Naive B cell (primary cell): Measurements from ENCODE around the gene RND2. TPM values are rescaled to one million over a fixed set of nuclear protein-coding genes. Genes with fewer than 3 reads are reported as not detected.
A peak's percentile ranks its signal among the peaks of the same experiment; 100 is the strongest.

ENCODE experiments used
- ATAC-seq, 2 donors: fragments of 150-1000 bp; cut with Tn5 transposase; 2 replicates each; pipeline ENCODE4 v1.10.0; 2021; ENCODE audit warnings: low read depth in 2 of 2, mild to moderate bottlenecking in 2 of 2, moderate library complexity in 2 of 2
- DNase-seq: peaks from one replicate; pipeline ENCODE4 v3.0.0; 2022
- H3K27ac Mint-ChIP-seq, 6 donors: one replicate each; pipeline ENCODE4 v1.8.0; 2020 to 2022; ENCODE audit warnings: mild to moderate bottlenecking in 6 of 6, mixed read lengths in 6 of 6, moderate library complexity in 5 of 6, inconsistent platforms in 2 of 6
- H3K27me3 Mint-ChIP-seq, 3 donors: one replicate each; pipeline ENCODE4 v1.8.0; 2021 to 2022; ENCODE audit warnings: mixed read lengths in 3 of 3, mild to moderate bottlenecking in 1 of 3
- H3K36me3 Mint-ChIP-seq, 2 donors: one replicate each; pipeline ENCODE4 v1.8.0; 2020 to 2022; ENCODE audit warnings: mixed read lengths in 2 of 2, inconsistent platforms in 1 of 2, mild to moderate bottlenecking in 1 of 2
- H3K4me1 Mint-ChIP-seq, 3 donors: one replicate each; pipeline ENCODE4 v1.8.0; 2020 to 2022; ENCODE audit warnings: mixed read lengths in 3 of 3, inconsistent platforms in 1 of 3, mild to moderate bottlenecking in 1 of 3, moderate library complexity in 1 of 3
- H3K4me3 Mint-ChIP-seq, 8 donors: one replicate each; pipeline ENCODE4 v1.8.0; 2020 to 2022; ENCODE audit warnings: mild to moderate bottlenecking in 8 of 8, mixed read lengths in 8 of 8, moderate library complexity in 8 of 8, inconsistent platforms in 2 of 8
- H3K9me3 Mint-ChIP-seq, 7 donors: one replicate each; pipeline ENCODE4 v1.8.0; 2020 to 2022; ENCODE audit warnings: mixed read lengths in 7 of 7, mild to moderate bottlenecking in 5 of 7, inconsistent platforms in 2 of 7, moderate library complexity in 1 of 7
- polyA plus RNA-seq, 6 donors: library from polyadenylated mRNA; unstranded; fragments of 300-500 nt; fragmentation: Illumina TruSeq; gene quantifications; one replicate each; pipeline ENCODE4 v1.2.3, GENCODE V29; 2021; ENCODE audit warnings: low read depth in 6 of 6

The RND2 gene
- polyA plus RNA-seq, 6 donors from 2014 or later, result 0.11 to 0.30 (median 0.22) TPM; not detected in 1

GRCh38 chr17:43025766-43026537 lies 921 bp downstream of the RND2 start:
- no peaks in the 10 kb centered on the region for H3K27me3 Mint-ChIP-seq
- H3K36me3 Mint-ChIP-seq, result no peaks in the 10 kb centered on the region
- H3K27ac Mint-ChIP-seq, result peak overlapping the region in 5 of 6 donors; percentile 27 to 95 (median 73)
- peak overlapping the region; percentile 52 to 85 (median 80) for H3K4me3 Mint-ChIP-seq
- ATAC-seq, result no peak
- H3K9me3 Mint-ChIP-seq, result no peaks in the 10 kb centered on the region
- H3K4me1 Mint-ChIP-seq, result peaks cover 19 to 24% (median 20%) of the 10 kb centered on the region in 3 donors
- DNase-seq, result no peak

- ATAC-seq (no peak), DNase-seq (no peak)
- Mint-ChIP-seq H3K36me3 (no peaks in the 10 kb centered on the region), H3K9me3 (no peaks in the 10 kb centered on the region), H3K27ac (peak overlapping the region in 4 of 6 donors; percentile 27 to 85 (median 70)), H3K27me3 (no peaks in the 10 kb centered on the region), H3K4me1 (peaks cover 15 to 19% (median 16%) of the 10 kb centered on the region in 3 donors), H3K4me3 (peak overlapping the region in 7 of 8 donors; percentile 16 to 75 (median 53))
Observed at GRCh38 chr17:43026595-43026994, 1.6 kb downstream of the RND2 start.

- DNase-seq (no peak), ATAC-seq (no peak)
- Mint-ChIP-seq H3K27me3 (no peaks in the 10 kb centered on the region), H3K9me3 (no peaks in the 10 kb centered on the region), H3K27ac (peak overlapping the region in 3 of 6 donors; percentile 58 to 88 (median 85)), H3K4me3 (peak overlapping the region in 2 of 8 donors; percentile 22 to 75), H3K36me3 (no peaks in the 10 kb centered on the region), H3K4me1 (peaks cover 15 to 16% (median 16%) of the 10 kb centered on the region in 3 donors)
Observed at GRCh38 chr17:43027091-43028032, 2.3 kb downstream of the RND2 start.

GRCh38 chr17:43028221-43028861 lies 3.3 kb downstream of the RND2 start:
- ATAC-seq (no peak), DNase-seq (no peak)
- Mint-ChIP-seq H3K27me3 (no peaks in the 10 kb centered on the region), H3K9me3 (no peaks in the 10 kb centered on the region), H3K27ac (peak overlapping the region in 2 of 6 donors; percentile 58 to 77), H3K4me3 (peak overlapping the region in 1 of 8 donors; percentile 32), H3K4me1 (peaks cover 15 to 16% (median 16%) of the 10 kb centered on the region in 3 donors), H3K36me3 (no peaks in the 10 kb centered on the region)

DNA sequence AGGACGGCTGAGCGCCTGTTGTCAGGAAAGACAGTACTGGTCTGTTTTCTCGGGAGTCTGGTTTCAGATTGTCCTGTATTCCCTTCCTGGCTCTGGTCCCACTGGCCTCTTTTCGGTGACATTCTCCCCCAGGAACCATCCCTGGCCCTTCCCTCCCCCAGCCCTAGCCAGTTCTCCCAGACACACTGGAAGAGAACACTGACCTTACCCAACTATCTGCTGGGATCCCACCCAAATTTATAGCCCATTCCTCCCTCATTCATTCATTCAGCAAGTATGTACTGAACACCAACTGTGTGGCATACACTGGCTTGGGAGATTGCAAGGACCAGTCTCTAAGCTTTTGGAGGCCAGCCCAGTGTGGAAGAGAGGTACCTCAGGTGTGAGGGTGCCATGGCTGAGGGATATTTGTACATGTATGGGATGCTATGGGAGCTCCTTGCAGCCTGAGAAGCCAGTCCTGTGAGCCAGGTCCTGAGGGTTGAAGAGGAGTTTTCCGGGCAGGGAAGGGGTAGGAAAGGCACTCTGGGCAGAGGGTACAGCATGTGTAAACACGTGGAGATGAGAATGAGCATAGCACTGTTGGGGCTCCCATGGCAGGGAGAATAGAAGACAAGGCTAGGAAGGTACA lies 5.2 kb downstream of the RND2 start:
- Mint-ChIP-seq H3K4me1 (peaks cover 4 to 8% (median 7%) of the 10 kb centered on the region in 3 donors), H3K36me3 (no peaks in the 10 kb centered on the region), H3K27ac (peak overlapping the region in 2 of 6 donors; percentile 63), H3K4me3 (no peak overlapping the region), H3K9me3 (no peaks in the 10 kb centered on the region), H3K27me3 (no peaks in the 10 kb centered on the region)
- DNase-seq (no peak), ATAC-seq (no peak)

GRCh38 chr17:43031666-43032065 lies 6.6 kb downstream of the RND2 start:
- ATAC-seq, result no peak
- H3K27ac Mint-ChIP-seq, result no peak overlapping the region
- H3K4me3 Mint-ChIP-seq, result no peak overlapping the region
- no peaks in the 10 kb centered on the region for H3K36me3 Mint-ChIP-seq
- H3K27me3 Mint-ChIP-seq, result no peaks in the 10 kb centered on the region
- no peak for DNase-seq
- H3K4me1 Mint-ChIP-seq, result peaks cover 0 to 4% (median 0%) of the 10 kb centered on the region in 3 donors
- H3K9me3 Mint-ChIP-seq, result no peaks in the 10 kb centered on the region

GRCh38 chr17:43033948-43034881 lies 9.2 kb downstream of the RND2 start:
- no peaks in the 10 kb centered on the region for H3K27me3 Mint-ChIP-seq
- no peak for ATAC-seq
- no peak overlapping the region for H3K27ac Mint-ChIP-seq
- no peak for DNase-seq
- H3K4me3 Mint-ChIP-seq, result no peak overlapping the region
- no peaks in the 10 kb centered on the region for H3K36me3 Mint-ChIP-seq
- H3K9me3 Mint-ChIP-seq, result no peaks in the 10 kb centered on the region
- no peaks in the 10 kb centered on the region for H3K4me1 Mint-ChIP-seq

GRCh38 chr17:43034894-43035293 lies 9.9 kb downstream of the RND2 start:
- Mint-ChIP-seq H3K36me3 (no peaks in the 10 kb centered on the region), H3K4me1 (no peaks in the 10 kb centered on the region), H3K9me3 (no peaks in the 10 kb centered on the region), H3K27ac (no peak overlapping the region), H3K27me3 (no peaks in the 10 kb centered on the region), H3K4me3 (no peak overlapping the region)
- DNase-seq (no peak), ATAC-seq (no peak)

DNA sequence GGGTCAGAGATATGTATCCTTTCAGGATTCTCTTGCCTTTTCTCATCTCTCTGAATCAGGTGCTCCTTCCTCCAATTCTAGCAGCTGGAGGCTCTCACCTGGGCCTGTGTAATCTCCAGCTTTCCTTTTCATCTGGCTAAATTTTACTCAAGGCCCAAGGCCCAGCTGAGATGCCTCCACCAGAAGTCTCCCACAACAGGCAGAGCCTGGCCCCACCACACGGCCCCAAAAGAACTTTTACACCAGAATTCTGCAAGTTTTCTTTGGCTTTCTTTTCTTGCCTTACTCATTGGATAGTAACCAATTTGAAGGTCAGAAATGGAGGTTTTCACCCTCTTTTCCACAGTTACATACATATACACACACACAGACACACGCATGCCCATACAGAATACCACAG lies 14.6 kb downstream of the RND2 start:
- Mint-ChIP-seq H3K27ac (peak overlapping the region in 2 of 6 donors; percentile 34 to 71), H3K9me3 (no peaks in the 10 kb centered on the region), H3K4me1 (no peaks in the 10 kb centered on the region), H3K36me3 (no peaks in the 10 kb centered on the region), H3K27me3 (no peaks in the 10 kb centered on the region), H3K4me3 (no peak overlapping the region)
- no peak for ATAC-seq
- DNase-seq, result no peak

DNA sequence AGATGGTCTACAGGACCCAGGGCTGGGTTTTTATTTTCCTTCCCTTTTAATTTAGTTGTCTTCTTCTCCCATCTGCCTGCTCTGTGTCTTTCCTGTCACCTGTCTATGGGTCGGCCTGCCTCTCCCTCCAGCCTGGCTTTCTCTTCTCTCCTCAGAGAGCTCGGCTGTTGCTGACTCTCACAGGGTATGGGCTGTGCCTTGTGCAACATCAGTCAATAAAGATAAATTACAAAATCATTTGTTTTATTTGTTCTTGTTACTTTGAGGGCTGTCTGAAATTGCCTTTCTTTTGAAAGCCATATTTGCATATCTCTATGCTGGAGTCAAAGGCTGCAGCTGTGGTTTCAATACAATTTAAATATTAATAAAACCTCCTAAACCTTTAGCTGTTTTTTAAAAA lies 15.6 kb downstream of the RND2 start:
- Mint-ChIP-seq H3K27me3 (no peaks in the 10 kb centered on the region), H3K27ac (peak overlapping the region in 1 of 6 donors; percentile 90), H3K4me1 (no peaks in the 10 kb centered on the region), H3K36me3 (no peaks in the 10 kb centered on the region), H3K4me3 (no peak overlapping the region), H3K9me3 (no peaks in the 10 kb centered on the region)
- ATAC-seq (no peak), DNase-seq (no peak)

- DNase-seq (no peak), ATAC-seq (no peak)
- H3K4me3 Mint-ChIP-seq, result no peak overlapping the region
- peak overlapping the region in 2 of 6 donors; percentile 53 to 76 for H3K27ac Mint-ChIP-seq
- H3K9me3 Mint-ChIP-seq, result no peaks in the 10 kb centered on the region
- no peaks in the 10 kb centered on the region for H3K27me3 Mint-ChIP-seq
- H3K4me1 Mint-ChIP-seq, result no peaks in the 10 kb centered on the region
- no peaks in the 10 kb centered on the region for H3K36me3 Mint-ChIP-seq
Observed at GRCh38 chr17:43042025-43042628, 17.1 kb downstream of the RND2 start.

- DNase-seq (no peak), ATAC-seq (no peak)
- Mint-ChIP-seq H3K27me3 (no peaks in the 10 kb centered on the region), H3K4me1 (no peaks in the 10 kb centered on the region), H3K27ac (peak overlapping the region in 1 of 6 donors; percentile 4), H3K36me3 (no peaks in the 10 kb centered on the region), H3K9me3 (no peaks in the 10 kb centered on the region), H3K4me3 (no peak overlapping the region)
Observed at GRCh38 chr17:43043307-43043706, 18.3 kb downstream of the RND2 start.
